Hepatic stellate cell (primary cell): Measurements from ENCODE around the gene TPSB2.

Experiments used
- DNase-seq: peaks from one replicate; pipeline ENCODE4 v3.0.0; 2011; ENCODE audit warnings: low spot score

Gene TPSB2

DNA sequence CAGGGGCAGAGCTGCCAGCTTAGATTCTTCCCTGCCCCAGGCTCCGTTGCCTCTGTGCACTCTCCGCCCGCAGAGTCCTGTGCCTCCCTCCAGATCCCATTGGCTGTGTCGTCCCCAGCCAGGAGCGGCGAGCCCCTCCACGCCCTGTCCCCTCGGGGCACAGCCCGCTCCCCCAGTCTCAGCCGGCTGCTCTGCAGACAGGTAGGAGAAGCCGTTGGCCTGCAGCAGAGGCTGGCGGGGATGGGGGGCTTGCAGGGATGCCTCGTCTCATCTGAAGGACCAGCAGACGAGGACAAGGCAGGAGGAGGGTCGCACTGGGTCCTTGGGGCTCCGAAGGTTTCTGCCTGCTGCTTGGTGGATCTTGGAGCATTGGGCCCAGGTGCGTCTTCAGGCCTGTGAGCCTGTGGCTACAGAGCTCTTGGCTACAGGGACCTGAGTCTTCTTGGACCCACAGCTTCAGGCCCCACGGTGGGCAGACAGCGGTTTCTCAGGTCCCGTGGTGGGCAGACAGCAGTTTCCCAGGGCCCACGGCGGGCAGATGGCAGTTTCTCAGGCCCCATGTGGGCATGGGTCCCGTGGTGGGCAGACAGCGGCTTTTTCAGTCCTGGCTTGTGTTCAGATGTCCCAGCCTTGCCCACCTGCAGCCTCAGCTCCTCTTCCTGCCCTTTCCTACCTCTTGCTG is 10.9 kb downstream of the TPSB2 start:
- DNase-seq = no peak

GRCh38 chr16:1218061-1218929 is 11.7 kb downstream of the TPSB2 start:
- no peak for DNase-seq

GRCh38 chr16:1217526-1217925 is 12.5 kb downstream of the TPSB2 start:
- DNase-seq = no peak

DNA sequence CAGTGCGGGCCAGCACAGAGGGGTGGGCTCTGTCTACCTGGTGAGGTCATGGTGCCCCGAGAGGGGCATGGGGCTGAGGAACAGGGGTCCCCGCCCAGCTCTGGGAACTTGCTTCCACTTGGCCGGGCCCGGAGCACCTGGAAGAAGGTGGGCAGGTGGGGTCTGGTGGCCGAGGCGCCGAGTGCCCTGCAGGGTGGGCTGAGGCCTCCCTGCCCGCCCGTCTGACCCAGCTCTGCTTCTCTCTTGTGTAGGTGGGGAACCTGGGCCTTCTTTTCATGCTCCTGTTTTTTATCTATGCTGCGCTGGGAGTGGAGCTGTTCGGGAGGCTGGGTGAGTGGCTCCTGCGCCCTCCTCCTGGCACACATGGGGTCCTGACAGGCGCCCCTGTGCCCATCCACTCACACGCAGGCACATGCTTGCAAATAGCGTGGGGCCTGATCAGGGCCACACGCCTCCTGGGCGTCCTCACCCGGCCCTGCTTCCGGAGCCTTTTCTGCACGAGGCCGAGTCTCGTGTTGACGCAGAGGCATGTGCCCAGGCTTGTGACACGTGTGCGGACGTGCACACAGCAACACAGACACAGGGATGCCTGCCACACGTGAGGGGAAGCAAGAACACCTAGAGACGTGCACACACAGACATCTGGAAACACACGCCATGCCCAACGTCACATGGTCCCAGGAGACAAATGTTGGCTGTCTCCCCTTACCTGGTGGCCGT is 13.1 kb downstream of the TPSB2 start:
- no peak for DNase-seq

DNA sequence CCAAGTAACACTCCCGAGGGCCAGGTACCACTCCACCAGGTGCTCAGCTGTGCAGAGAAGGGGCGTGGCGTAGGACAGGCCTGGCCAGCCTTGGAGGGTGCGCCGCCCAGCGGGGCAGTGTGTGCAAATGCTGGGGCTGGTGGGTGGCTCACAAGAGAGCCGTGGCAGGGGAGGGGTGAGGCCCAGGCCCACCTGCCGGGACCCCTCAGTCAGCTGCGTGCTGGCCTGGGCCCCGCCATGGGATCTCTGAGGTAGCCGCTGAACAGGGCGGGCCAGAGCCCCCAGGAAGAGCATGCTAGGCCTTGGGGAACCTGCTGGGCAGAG is 13.7 kb downstream of the TPSB2 start:
- DNase-seq = no peak

- no peak for DNase-seq
Observed at GRCh38 chr16:1215574-1216295, 14.2 kb downstream of the TPSB2 start.

- no peak for DNase-seq
Observed at GRCh38 chr16:1214719-1215118, 15.3 kb downstream of the TPSB2 start.

GRCh38 chr16:1213796-1214372 is 16.1 kb downstream of the TPSB2 start:
- no peak for DNase-seq

DNA sequence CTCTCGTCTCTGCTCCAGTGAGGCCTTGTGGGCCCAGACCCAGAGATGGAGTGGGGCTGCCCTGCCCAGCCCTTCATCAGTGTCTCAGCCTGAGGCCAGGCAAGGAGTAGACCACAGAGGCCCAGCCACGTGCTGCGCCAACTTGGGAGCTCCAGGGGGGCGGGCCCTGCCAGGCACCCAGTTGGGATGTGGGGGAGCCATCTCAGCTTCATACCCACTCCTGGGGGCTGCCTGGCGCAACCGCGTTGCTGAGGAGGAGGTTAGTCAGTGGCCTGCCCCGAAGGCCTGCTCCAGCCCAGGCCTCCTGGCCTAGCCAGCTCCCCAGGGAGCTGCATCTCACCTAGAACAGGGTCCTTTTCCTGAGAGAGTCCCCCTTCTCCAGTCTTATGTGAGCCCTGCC is 16.8 kb downstream of the TPSB2 start:
- no peak for DNase-seq

- no peak for DNase-seq
Observed at GRCh38 chr16:1212616-1213194, 17.3 kb downstream of the TPSB2 start.

- DNase-seq = no peak
Observed at GRCh38 chr16:1211451-1212268, 18.3 kb downstream of the TPSB2 start.

DNA sequence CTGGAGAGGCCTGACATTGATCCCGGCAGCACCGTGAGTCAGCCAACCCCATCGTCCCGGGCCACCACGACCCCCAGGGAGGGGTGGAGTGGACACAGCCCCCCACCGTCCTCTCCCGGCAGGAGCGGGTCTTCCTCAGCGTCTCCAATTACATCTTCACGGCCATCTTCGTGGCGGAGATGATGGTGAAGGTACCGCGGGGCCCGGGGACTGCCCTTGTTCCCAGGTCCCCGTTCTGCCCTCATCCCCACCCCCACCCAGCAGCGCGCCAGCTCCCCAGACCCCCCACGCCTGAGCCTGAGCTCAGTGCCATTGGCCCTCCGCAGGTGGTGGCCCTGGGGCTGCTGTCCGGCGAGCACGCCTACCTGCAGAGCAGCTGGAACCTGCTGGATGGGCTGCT is 19.5 kb downstream of the TPSB2 start:
- no peak for DNase-seq

- no peak for DNase-seq
Observed at GRCh38 chr16:1209081-1209480, 20.9 kb downstream of the TPSB2 start.

DNA sequence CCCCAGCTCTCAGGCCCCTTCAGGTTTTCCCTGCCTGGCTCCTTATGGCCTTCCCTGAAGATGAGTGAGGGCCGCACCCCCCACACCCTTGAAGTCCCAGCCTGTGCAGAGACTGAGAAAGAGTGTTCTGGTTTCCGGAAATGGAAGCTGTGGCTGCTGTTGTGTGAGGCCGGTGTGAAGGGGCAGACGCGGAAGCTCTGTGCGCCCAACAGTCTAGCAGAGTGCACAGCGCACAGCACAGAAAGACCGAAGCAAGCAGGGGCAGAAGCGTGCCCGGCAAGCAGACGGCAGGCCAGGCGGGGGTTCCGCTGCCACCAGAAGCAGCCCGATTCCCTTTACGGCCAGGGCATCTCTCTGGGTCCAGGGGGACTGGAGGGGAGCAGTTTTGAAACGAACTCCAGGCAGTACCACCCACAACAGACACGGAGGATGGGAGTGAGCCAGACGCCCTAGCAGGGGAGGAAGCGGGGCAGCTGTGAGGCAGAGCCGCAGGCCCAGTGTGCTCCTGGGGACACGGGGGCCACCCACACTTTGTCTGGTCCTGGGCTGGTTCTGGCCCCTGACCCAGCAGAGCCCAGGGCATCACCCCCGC is 21.6 kb downstream of the TPSB2 start:
- DNase-seq = no peak

DNA sequence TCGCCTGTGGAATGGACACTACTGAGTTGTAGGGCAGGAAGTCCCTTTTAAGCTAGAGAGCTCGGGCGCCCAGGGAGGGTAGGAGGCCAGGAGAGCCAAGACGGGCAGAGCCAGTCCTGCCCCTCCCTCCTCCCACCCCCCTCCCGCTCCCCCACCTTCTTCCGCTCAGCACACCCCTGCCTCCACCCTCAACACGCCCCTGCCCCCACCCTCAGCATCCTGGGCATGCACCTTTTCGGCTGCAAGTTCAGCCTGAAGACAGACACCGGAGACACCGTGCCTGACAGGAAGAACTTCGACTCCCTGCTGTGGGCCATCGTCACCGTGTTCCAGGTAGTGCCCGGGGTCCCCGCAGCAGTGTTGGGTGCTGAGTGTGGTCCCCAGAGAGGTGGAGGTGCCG is 23.2 kb downstream of the TPSB2 start:
- DNase-seq = no peak

GRCh38 chr16:1206326-1206725 is 23.7 kb downstream of the TPSB2 start:
- DNase-seq = no peak

GRCh38 chr16:1204933-1205332 is 25.1 kb downstream of the TPSB2 start:
- no peak for DNase-seq

GRCh38 chr16:1202274-1202673 is 27.7 kb downstream of the TPSB2 start:
- DNase-seq = no peak

DNA sequence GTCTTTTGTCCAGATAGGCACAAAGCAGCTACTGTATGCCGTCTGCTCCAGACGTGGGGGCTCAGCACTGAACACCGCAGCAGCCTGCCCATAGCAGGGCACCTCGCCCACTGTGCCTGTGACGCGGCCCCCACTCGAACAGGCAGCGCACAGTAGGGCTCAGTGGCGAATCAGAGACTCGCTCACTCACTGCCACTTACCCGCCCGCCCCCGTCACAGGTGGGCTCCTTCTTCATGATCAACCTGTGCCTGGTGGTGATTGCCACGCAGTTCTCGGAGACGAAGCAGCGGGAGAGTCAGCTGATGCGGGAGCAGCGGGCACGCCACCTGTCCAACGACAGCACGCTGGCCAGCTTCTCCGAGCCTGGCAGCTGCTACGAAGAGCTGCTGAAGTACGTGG is 28.5 kb downstream of the TPSB2 start:
- DNase-seq = no peak

GRCh38 chr16:1200014-1200627 is 29.9 kb downstream of the TPSB2 start:
- DNase-seq = no peak
